Panc1 (cell line): ENCODE data around the gene TMEM40. TPM values are rescaled to one million over a fixed set of nuclear protein-coding genes. Genes with fewer than 3 reads are reported as not detected.

Experiments
- ATAC-seq: fragments of 200-7000 bp; cut with Tn5 transposase; 2 replicates; pipeline ENCODE4 v1.9.1; 2020; ENCODE audit warnings: mild to moderate bottlenecking, moderate library complexity
- BruUV-seq: library from RNA; stranded (reverse); fragments of 400-500 nt; replicated peaks from 2 replicates; lab custom pipeline; 2021; lab: Mats Ljungman, UMichigan
- CTCF ChIA-PET: fragments of 300-600 bp; sonication (Branson Sonifier 250); formaldehyde crosslinking; loops from one replicate; lab custom pipeline; 2022; ENCODE audit warnings: antibody characterized with exemption; lab: Charles Lee
- POLR2A ChIA-PET: fragments of 300-600 bp; sonication (Branson Sonifier 250); formaldehyde crosslinking; loops from one replicate; lab custom pipeline; 2022; ENCODE audit warnings: antibody characterized with exemption; lab: Charles Lee
- DNase-seq: peaks from one replicate; pipeline ENCODE4 v3.0.0-alpha.2; 2010; ENCODE audit warnings: low read depth, low spot score
- H3K27ac ChIP-seq: 2 replicates; pipeline ENCODE4 v1.5.1; 2011; ENCODE audit warnings: mild to moderate bottlenecking, low read length, inconsistent platforms
- H3K27me3 ChIP-seq: fragments of 200-500 bp; sonication (Bioruptor generic); 2 replicates; pipeline ENCODE4 v1.6.0; 2014; ENCODE audit warnings: low read length, inconsistent platforms; ENCODE audit not compliant: control insufficient read depth, insufficient read depth
- H3K36me3 ChIP-seq: fragments of 200-500 bp; sonication (Bioruptor generic); 2 replicates; pipeline ENCODE4 v1.5.1; 2014; ENCODE audit warnings: inconsistent platforms, mild to moderate bottlenecking, low read length, moderate library complexity; ENCODE audit not compliant: control insufficient read depth, insufficient read depth
- H3K4me1 ChIP-seq: 2 replicates; pipeline ENCODE4 v1.5.1; 2011; ENCODE audit warnings: inconsistent platforms, mild to moderate bottlenecking, low read length, moderate library complexity; ENCODE audit not compliant: control insufficient read depth, insufficient read depth
- H3K4me3 ChIP-seq, 2 experiments: 2 replicates each; pipeline ENCODE4 v1.5.1; 2011 to 2012; ENCODE audit warnings: low read depth in 2 of 2, low read length in 2 of 2, mild to moderate bottlenecking in 2 of 2, inconsistent platforms in 1 of 2, moderate library complexity in 1 of 2
- H3K9me3 ChIP-seq: fragments of 200-500 bp; sonication (Bioruptor generic); 2 replicates; pipeline ENCODE4 v1.5.1; 2014; ENCODE audit warnings: low read depth, mild to moderate bottlenecking, inconsistent platforms, low read length, moderate library complexity; ENCODE audit not compliant: control insufficient read depth, insufficient read depth
- POLR2AphosphoS5 ChIP-seq: IDR thresholded peaks from 2 replicates; pipeline ENCODE4 v1.6.1; 2012; ENCODE audit warnings: mild to moderate bottlenecking, low read depth, low read length, moderate library complexity
- SIN3A ChIP-seq: IDR thresholded peaks from 2 replicates; pipeline ENCODE4 v1.6.1; 2012; ENCODE audit warnings: low read depth, mild to moderate bottlenecking, low read length, moderate library complexity, borderline replicate concordance; ENCODE audit not compliant: insufficient read depth
- TCF7L2 ChIP-seq: IDR thresholded peaks from 2 replicates; pipeline ENCODE4 v1.6.1; 2011; ENCODE audit warnings: mild to moderate bottlenecking, low read depth, low read length, inconsistent platforms
- in situ Hi-C: cut with HindIII; loops from 2 replicates; pipeline ENCODE4 v1.10.0; 2016; ENCODE audit warnings: low sequenced_read_pairs, low pct_unique_long_range_greater_than_20kb
- intact Hi-C: fragments of 100-400 bp; cut with micrococcal nuclease; formaldehyde crosslinking; loops from one replicate; pipeline ENCODE4 v1.10.0; 2022; ENCODE audit not compliant: unreplicated experiment
- total RNA-seq: library from RNA; stranded (reverse); gene quantifications from one replicate; pipeline ENCODE4 v1.2.1, GENCODE V29; 2021; ENCODE audit not compliant: unreplicated experiment
- TF ChIP-seq, protein P1 (sequence below), 2 experiments: IDR thresholded peaks; 2 replicates each; pipeline ENCODE4 v1.6.1; 2011 to 2012; ENCODE audit warnings: low read depth in 2 of 2, control low read depth in 1 of 2, low read length in 1 of 2, mild to moderate bottlenecking in 1 of 2, moderate library complexity in 1 of 2; ENCODE audit not compliant: insufficient read depth in 1 of 2
- TF ChIP-seq, protein P2 (sequence below): fragments of 450-650 bp; IDR thresholded peaks from 2 replicates; pipeline ENCODE4 v1.5.1; 2017; ENCODE audit warnings: mild to moderate bottlenecking

Gene TMEM40
- total RNA-seq, 1 experiment from 2014 or later, result 1.3 TPM

DNA sequence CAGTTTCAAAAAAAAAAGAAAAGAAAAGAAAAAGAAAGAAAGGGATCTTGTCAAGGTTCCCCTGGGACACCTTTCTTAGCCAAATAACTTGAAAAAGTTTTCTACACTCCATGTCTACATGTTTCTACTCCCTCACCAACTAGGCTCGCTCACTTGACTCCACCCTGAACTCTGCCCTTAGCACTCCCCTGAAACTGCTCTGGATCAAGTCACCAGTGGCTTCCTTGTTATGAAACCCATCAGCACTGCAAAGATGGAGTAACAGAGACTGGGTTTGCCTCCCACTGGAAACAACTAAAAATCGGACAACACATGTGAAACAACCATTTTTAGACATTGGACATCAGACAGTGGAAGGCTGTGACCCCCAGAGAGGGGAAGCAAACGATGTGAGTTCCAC is 36.8 kb downstream of the TMEM40 start:
- in situ Hi-C loops, result no loop called here
- ChIA-PET CTCF (no interaction called here), POLR2A (interaction anchor here (0.6 kb wide), 1 partner anchor 88 kb away, joined by 3 read pairs; no protein-coding TSS in a partner anchor)
- Histone ChIP-seq H3K9me3 (no peaks in the 10 kb centered on the region), H3K4me3 (no peak overlapping the region), H3K4me1 (no peaks in the 10 kb centered on the region; the same call in 1 of the 2 replicates), H3K36me3 (no peaks in the 10 kb centered on the region), H3K27me3 (no peaks in the 10 kb centered on the region), H3K27ac (no peak overlapping the region)
- intact Hi-C loops, result no loop called here
- no TSS peak for BruUV-seq
- TF ChIP-seq SIN3A, result no peak
- TF ChIP-seq, protein P1, sequence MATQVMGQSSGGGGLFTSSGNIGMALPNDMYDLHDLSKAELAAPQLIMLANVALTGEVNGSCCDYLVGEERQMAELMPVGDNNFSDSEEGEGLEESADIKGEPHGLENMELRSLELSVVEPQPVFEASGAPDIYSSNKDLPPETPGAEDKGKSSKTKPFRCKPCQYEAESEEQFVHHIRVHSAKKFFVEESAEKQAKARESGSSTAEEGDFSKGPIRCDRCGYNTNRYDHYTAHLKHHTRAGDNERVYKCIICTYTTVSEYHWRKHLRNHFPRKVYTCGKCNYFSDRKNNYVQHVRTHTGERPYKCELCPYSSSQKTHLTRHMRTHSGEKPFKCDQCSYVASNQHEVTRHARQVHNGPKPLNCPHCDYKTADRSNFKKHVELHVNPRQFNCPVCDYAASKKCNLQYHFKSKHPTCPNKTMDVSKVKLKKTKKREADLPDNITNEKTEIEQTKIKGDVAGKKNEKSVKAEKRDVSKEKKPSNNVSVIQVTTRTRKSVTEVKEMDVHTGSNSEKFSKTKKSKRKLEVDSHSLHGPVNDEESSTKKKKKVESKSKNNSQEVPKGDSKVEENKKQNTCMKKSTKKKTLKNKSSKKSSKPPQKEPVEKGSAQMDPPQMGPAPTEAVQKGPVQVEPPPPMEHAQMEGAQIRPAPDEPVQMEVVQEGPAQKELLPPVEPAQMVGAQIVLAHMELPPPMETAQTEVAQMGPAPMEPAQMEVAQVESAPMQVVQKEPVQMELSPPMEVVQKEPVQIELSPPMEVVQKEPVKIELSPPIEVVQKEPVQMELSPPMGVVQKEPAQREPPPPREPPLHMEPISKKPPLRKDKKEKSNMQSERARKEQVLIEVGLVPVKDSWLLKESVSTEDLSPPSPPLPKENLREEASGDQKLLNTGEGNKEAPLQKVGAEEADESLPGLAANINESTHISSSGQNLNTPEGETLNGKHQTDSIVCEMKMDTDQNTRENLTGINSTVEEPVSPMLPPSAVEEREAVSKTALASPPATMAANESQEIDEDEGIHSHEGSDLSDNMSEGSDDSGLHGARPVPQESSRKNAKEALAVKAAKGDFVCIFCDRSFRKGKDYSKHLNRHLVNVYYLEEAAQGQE (IDR thresholded peaks at IDR 0.05; ENCODE audit: insufficient read depth in 1 of 2, low read depth in 2 of 2, low read length in 1 of 2), result no peak
- no peak for TF ChIP-seq POLR2AphosphoS5
- TF ChIP-seq, protein P2, sequence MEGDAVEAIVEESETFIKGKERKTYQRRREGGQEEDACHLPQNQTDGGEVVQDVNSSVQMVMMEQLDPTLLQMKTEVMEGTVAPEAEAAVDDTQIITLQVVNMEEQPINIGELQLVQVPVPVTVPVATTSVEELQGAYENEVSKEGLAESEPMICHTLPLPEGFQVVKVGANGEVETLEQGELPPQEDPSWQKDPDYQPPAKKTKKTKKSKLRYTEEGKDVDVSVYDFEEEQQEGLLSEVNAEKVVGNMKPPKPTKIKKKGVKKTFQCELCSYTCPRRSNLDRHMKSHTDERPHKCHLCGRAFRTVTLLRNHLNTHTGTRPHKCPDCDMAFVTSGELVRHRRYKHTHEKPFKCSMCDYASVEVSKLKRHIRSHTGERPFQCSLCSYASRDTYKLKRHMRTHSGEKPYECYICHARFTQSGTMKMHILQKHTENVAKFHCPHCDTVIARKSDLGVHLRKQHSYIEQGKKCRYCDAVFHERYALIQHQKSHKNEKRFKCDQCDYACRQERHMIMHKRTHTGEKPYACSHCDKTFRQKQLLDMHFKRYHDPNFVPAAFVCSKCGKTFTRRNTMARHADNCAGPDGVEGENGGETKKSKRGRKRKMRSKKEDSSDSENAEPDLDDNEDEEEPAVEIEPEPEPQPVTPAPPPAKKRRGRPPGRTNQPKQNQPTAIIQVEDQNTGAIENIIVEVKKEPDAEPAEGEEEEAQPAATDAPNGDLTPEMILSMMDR, result no peak
- no peak for TF ChIP-seq TCF7L2
- DNase-seq (no peak), ATAC-seq (no peak)

DNA sequence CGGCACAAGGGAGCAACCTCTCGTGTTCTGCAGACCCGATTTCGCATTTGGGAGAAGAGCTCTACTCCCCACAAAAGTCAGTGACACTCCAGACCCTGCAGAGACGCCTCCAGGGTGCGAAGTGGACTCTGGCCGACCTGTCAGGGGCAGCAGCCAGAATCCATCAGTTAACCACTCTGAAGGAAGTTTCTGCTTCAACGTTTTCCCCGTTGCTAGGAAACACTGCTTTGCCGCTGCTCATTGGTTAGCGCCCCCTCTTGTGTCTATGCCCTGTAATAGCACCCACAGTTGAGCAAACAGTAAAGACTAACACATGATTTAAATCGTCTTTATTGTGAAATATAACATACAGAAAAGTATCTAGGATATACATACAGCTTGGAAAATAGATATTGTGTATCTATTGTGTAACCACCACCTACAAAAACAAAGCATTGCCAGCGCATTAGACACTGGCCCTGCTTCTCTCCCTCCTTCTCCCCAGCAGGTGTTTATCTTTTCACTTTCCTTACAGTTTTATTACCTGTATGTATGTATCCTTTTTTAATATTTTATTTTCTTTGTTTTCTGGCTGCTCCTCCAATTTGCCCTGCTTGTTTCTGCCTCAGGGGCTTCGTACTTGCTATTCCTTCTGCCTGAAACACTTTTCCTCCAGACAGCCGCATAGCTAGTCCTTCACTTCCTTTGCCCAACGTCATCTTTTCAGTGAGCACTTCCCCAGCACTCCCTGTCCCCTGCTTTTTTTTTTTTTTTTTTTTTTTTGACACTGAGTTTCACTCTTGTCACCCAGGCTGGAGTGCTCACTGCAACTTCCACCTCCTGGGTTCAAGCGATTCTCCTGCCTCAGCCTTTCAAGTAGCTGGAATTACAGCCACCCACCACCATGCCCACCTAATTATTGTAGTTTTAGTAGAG is 38.8 kb downstream of the TMEM40 start:
- in situ Hi-C loops (no loop called here), intact Hi-C loops (no loop called here)
- TF ChIP-seq, protein P1 (IDR thresholded peaks at IDR 0.05; ENCODE audit: insufficient read depth in 1 of 2, low read depth in 2 of 2, low read length in 1 of 2), result no peak
- TF ChIP-seq POLR2AphosphoS5, result no peak
- TF ChIP-seq, protein P2, result peak; percentile 89
- POLR2A ChIA-PET, result interaction anchor here (1.1 kb wide), 1 partner anchor 75 kb away, joined by 15 read pairs; no protein-coding TSS in a partner anchor
- no peaks in the 10 kb centered on the region for H3K27me3 ChIP-seq
- H3K27ac ChIP-seq, result no peak overlapping the region
- CTCF ChIA-PET, result interaction anchor here (0.6 to 0.7 kb wide), 6 partner anchors 16 to 956 kb away, joined by 3 to 6 read pairs (median 4); no protein-coding TSS in a partner anchor
- H3K36me3 ChIP-seq, result no peaks in the 10 kb centered on the region
- H3K9me3 ChIP-seq, result no peaks in the 10 kb centered on the region
- peak overlapping the region; percentile 42 to 70 for H3K4me3 ChIP-seq
- DNase-seq (peak; percentile 57), ATAC-seq (peak; percentile 88)
- no peaks in the 10 kb centered on the region; the same call in 1 of the 2 replicates for H3K4me1 ChIP-seq
- BruUV-seq, result no TSS peak
